Right atrium auricular region (tissue), 2 donors: Measurements from ENCODE around the gene MAPK6. TPM values are rescaled to one million over a fixed set of nuclear protein-coding genes. Genes with fewer than 3 reads are reported as not detected.

Experiments used
- DNase-seq: peaks from one replicate; pipeline ENCODE4 v3.0.0-alpha.2; 2019; ENCODE audit warnings: low spot score
- H3K27ac ChIP-seq, 2 donors: fragments of 200-600 bp; sonication (generic); 1 replicate in 1 of 2; 2 replicates in 1 of 2; pipeline ENCODE4 v1.5.1; 2016 to 2019
- H3K27me3 ChIP-seq, 2 donors: fragments of 200-600 bp; sonication (generic); one replicate each; pipeline versions ENCODE4 v1.5.1 to v1.6.0; 2017 to 2019
- H3K36me3 ChIP-seq: fragments of 200-600 bp; sonication (generic); one replicate; pipeline ENCODE4 v1.5.1; 2016
- H3K4me1 ChIP-seq, 2 donors: fragments of 200-600 bp; sonication (generic); one replicate each; pipeline versions ENCODE4 v1.5.1 to v1.6.0; 2017 to 2019
- H3K4me3 ChIP-seq, 2 donors: fragments of 200-600 bp; sonication (generic); 1 replicate in 1 of 2; 2 replicates in 1 of 2; pipeline ENCODE4 v1.5.1; 2017 to 2019; ENCODE audit warnings: mild to moderate bottlenecking in 1 of 2, moderate library complexity in 1 of 2
- H3K9me3 ChIP-seq, 2 donors: fragments of 200-600 bp; sonication (generic); one replicate each; pipeline ENCODE4 v1.5.1; 2019
- CTCF ChIP-seq, 2 donors: fragments of 200-600 bp; sonication (generic); IDR thresholded peaks; one replicate each; pipeline ENCODE4 v1.5.1; 2019; ENCODE audit warnings: antibody characterized with exemption in 2 of 2
- total RNA-seq, 2 donors: library from RNA; depleted of rRNA; stranded (reverse); fragments of >200 nt; gene quantifications; one replicate each; pipeline ENCODE4 v1.1.0, GENCODE V29; 2016

The MAPK6 gene
- total RNA-seq, 2 donors from 2014 or later = 11.6 to 13.4 TPM

- Histone ChIP-seq H3K4me3 (no peak overlapping the region), H3K9me3 (peaks cover 7 to 17% of the 10 kb centered on the region in 2 donors), H3K4me1 (no peaks in the 10 kb centered on the region), H3K36me3 (no peaks in the 10 kb centered on the region), H3K27ac (no peak overlapping the region), H3K27me3 (no peaks in the 10 kb centered on the region)
- no peak for DNase-seq
- no peak for TF ChIP-seq CTCF (IDR thresholded peaks at IDR 0.05)
Observed at GRCh38 chr15:52085299-52085698, 66.3 kb downstream of the MAPK6 start.

DNA sequence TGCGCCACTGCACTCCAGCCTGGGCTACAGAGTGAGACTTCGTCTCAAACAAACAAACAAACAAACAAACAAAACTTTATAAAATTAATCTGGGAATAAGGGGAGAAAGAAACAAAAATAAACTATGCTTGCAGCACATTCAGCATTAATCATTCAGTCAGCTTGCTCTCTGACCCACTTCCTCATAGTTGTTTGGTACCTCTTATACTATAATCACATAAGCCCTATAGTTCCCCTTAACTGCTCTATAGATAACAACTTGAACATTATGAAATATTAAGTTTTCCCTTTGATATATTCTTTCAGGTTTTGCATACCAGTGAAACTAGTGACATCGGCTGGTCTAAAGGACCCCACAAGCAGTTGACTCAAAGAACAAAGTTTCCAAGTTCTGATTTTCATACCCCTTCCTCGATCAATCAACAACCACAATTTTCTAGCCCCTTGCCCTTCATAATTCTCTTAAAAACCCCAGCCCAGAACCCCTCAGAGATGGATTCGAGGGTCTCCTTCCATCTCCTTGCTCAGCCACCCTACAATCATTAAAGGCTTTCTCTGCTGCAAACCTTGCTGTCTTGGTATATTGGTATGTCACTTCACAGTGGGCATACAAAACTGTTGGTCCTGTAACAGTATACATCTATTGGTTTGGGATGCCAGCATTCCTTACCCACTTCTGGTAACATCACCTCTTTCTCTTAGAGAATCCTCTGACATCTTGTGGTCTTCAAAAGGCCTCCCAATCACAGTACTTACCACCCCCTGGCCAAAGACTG, 67.2 kb downstream of the MAPK6 start:
- no peak for TF ChIP-seq CTCF (IDR thresholded peaks at IDR 0.05)
- Histone ChIP-seq H3K4me3 (no peak overlapping the region), H3K9me3 (peaks cover 7 to 23% of the 10 kb centered on the region in 2 donors), H3K36me3 (no peaks in the 10 kb centered on the region), H3K27me3 (no peaks in the 10 kb centered on the region), H3K4me1 (no peaks in the 10 kb centered on the region), H3K27ac (no peak overlapping the region)
- no peak for DNase-seq

- Histone ChIP-seq H3K27ac (no peak overlapping the region), H3K4me1 (peaks cover 0 to 20% of the 10 kb centered on the region in 2 donors), H3K9me3 (peaks cover 7 to 23% of the 10 kb centered on the region in 2 donors), H3K27me3 (no peaks in the 10 kb centered on the region), H3K36me3 (no peaks in the 10 kb centered on the region), H3K4me3 (no peak overlapping the region)
- no peak for TF ChIP-seq CTCF (IDR thresholded peaks at IDR 0.05)
- DNase-seq = no peak
Observed at GRCh38 chr15:52090193-52090592, 71.2 kb downstream of the MAPK6 start.

DNA sequence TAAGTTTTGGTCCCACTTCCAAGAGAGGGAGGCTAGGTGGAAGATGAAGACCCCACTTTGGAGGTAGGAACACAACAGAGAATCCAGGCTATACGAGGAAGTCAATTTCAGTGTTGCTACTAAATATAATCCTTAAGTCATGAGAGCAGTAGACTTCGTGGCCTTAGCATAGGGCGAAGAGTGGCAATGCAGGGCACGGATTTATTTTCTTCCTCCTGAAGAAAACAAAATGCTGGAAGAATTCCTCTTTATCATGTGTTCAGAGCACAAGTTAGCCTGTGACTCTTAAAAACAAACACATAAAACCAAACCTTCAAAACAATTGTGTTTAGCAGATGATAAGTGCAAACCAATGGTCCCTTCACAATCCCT, 74.1 kb downstream of the MAPK6 start:
- Histone ChIP-seq H3K36me3 (no peaks in the 10 kb centered on the region), H3K4me3 (no peak overlapping the region), H3K27me3 (no peaks in the 10 kb centered on the region), H3K27ac (no peak overlapping the region), H3K4me1 (peaks cover 0 to 20% of the 10 kb centered on the region in 2 donors), H3K9me3 (peaks cover 7 to 9% of the 10 kb centered on the region in 2 donors)
- no peak for TF ChIP-seq CTCF (IDR thresholded peaks at IDR 0.05)
- no peak for DNase-seq

DNA sequence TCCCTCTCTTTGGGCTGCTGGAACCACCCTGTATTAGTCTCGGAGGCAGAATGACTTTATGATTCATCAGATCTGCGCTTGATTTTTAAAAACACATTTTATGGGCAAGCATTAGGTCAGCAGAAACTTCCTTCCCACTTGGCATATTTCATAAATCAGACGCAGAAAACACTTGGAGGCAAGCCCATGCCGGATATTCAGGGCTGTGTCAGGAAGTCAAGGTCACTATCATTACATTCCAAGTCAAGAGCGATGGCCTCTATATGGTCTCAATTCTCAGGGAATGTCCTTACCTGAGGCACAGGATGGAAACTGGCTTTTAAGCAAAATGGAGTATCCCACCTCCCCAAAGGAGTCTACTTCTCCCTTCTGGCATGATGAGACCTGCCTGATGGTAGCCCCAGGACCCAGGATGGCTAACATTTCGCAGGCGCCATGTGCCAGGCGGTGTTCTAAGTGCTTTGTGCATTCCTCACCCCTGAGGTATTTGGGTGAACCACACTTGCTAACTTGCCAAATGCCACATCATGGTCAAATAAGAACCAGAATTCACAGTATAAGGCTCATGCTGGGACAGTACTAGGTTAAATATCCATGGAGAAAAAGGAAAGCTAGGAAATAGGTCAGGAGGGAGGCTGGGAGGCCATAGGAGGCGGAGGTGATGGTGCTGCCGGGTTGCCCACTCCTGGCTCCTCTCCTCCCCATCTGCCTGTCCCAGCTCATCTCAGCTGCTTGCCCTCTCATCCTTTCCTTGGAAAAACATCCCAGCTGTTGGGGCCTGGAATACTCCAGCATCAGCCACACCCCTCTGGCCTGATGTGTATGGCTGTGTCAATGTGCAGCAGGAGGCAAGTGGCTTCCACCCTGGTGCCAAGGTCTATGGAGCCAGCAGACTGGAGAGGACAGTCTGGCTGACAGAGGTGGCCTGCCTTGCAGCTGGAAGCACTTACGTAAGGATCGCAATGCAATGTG, 74.8 kb downstream of the MAPK6 start:
- Histone ChIP-seq H3K27me3 (no peaks in the 10 kb centered on the region), H3K4me3 (no peak overlapping the region), H3K9me3 (peaks cover 7 to 9% of the 10 kb centered on the region in 2 donors), H3K4me1 (peaks cover 0 to 20% of the 10 kb centered on the region in 2 donors), H3K27ac (peak overlapping the region in 1 of 2 donors; percentile 55), H3K36me3 (no peaks in the 10 kb centered on the region)
- no peak for DNase-seq
- TF ChIP-seq CTCF (IDR thresholded peaks at IDR 0.05) = no peak
